HG03196 (cell line): ENCODE results near the gene SYNPO2.

Source experiments
- ATAC-seq: cut with Tn5 transposase; IDR thresholded peaks from one replicate; pipeline ENCODE4 v1.9.1; 2021; ENCODE audit not compliant: unreplicated experiment

Gene SYNPO2

GRCh38 chr4:118881512-118882146, 7.0 kb upstream of the SYNPO2 start:
- ATAC-seq = no peak

GRCh38 chr4:118883861-118884260, 4.8 kb upstream of the SYNPO2 start:
- ATAC-seq = no peak

GRCh38 chr4:118884716-118885115, 3.9 kb upstream of the SYNPO2 start:
- ATAC-seq = no peak

- ATAC-seq = no peak
Observed at GRCh38 chr4:118889312-118889691, 648 bp downstream of the SYNPO2 start.

- no peak for ATAC-seq
Observed at GRCh38 chr4:118894034-118894433, 5.4 kb downstream of the SYNPO2 start.

- no peak for ATAC-seq
Observed at GRCh38 chr4:118898221-118898620, 9.6 kb downstream of the SYNPO2 start.

DNA sequence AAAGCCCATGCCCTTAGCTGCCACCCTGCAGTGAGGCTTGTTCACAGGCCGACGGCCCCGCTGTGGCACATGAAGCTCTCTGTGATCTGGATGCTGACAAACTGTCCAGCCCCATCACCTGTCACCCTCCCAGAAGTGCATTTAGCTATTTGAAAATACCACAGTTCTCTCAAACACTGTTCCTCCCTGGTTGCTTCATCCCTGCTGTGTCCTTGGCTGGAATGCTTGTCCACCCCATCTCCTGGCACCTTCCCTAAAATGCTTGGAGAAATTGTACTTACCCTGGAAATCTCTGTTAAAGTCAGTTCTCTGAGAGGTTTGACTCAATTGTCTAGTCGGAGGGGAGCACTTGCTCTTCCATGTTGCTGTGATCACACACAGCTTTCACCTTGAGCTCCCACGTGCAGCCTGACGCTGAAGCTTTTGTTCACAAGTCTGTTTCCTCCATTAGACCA, 10.1 kb downstream of the SYNPO2 start:
- no peak for ATAC-seq

GRCh38 chr4:118904418-118904817, 15.8 kb downstream of the SYNPO2 start:
- ATAC-seq = no peak

GRCh38 chr4:118904935-118905334, 16.3 kb downstream of the SYNPO2 start:
- ATAC-seq = no peak

GRCh38 chr4:118905566-118905965, 16.9 kb downstream of the SYNPO2 start:
- ATAC-seq = no peak

GRCh38 chr4:118909173-118909956, 20.7 kb downstream of the SYNPO2 start:
- ATAC-seq = no peak

DNA sequence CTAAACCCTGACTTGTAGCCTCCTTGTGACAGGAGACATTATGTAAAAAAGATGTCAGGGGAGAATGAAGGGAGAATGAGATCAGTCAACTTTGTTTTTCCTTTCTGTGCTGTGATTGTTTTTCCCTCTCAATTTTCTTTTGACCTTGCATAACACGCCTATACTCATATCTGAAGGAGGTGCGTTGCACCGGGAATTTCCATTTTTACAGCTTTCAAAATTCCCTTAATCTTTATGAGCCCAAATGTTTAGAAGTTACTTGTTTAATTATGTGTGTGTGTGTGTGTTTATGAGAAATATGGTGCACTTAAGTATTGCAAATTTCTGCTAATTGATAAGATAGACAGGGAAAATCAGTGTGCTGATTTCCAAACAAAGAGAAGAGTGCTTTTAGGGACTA, 21.6 kb downstream of the SYNPO2 start:
- ATAC-seq = no peak

DNA sequence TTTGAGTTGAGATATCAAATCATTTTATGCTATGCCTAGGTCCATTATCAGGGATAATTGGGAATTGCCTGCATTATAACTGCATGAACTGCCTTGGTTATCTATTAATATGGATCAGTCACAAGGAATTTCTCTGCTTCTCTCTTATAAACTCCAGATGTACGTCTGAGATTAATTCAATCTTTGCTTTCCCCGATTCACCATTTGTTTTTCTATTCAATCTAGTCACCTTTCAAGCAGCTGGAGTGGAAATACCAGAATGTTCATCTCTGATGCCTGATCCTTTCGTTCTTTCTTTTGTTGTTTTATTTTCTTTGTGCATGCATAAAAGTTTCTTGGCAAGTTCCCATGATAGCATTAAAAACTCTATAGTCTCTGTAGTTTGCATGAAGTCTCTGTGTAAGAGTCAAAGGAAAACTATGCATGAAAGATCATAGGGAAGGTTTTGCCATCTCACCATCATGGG, 22.6 kb downstream of the SYNPO2 start:
- no peak for ATAC-seq

DNA sequence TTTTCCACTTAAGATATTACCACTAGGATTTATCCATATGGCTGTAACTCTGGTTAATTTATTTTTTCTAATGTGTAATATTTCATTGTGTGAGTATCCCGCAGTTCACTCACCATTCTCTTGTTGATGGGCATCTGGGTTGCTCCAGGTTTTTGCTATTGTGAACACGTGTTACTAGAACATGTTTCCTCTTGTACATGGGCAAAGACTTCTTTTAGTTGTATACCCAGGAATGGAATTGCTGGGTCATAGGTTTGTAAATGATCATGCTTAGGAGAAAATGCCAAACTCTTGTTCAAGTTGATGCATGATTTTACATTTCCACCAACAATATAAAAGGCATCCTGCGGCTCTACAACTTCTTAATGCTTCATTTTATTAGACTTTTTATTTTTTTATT, 26.8 kb downstream of the SYNPO2 start:
- no peak for ATAC-seq

- no peak for ATAC-seq
Observed at GRCh38 chr4:118916691-118917289, 28.1 kb downstream of the SYNPO2 start.

DNA sequence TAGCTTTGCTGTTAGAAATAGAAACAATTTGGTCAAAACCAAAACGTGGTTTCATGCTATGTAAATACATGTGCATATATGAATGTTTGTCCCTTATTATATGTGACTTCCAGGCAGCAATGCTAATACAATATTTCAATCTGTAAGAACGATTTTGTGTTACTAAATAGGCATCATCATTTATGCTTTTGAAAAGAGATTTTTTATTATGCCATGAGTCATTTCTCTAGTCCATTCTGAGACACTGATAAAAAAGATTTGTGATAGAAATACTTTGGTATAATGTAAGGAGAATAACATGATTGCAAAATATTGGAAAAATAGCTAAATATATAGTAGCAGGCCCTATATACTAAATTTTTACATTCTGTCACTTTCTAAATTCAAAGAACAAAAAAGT, 28.9 kb downstream of the SYNPO2 start:
- ATAC-seq = no peak

DNA sequence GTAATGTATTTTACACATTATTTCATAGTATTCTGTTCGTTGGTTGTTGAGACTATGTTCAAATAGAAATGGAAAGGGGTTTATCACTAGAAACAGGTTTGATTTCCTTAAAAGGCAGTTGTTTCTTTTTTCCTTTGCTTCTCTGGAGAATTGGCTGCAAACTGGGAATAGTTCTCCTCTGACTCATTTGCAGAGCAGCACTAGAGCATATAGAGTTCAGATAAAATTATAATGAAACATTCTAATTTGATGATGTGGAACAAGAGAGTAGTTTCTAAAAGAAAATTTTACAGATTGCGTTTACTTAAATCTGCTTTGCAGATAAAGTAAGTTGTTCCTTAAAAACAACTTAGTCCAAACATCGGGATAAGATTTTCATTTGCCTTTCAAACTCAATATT, 29.7 kb downstream of the SYNPO2 start:
- no peak for ATAC-seq

DNA sequence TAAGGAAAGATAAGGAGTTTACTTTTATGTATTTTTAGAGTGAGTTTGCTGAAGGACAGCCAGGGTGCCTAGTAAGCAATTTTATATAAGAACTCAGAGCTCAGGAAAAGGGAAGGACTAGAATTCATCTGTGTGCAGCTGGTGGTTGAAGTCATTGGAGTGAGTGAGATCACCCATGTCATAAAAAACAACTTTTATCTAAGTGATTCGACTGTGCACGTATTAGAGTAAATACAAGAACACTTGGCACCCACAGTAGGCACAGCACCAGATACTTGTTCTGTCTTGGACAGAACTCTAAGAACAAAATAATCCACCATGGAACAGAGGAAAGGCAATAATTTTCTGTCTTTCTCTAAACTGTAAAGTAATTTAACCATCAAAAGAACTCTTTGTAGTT, 31.6 kb downstream of the SYNPO2 start:
- ATAC-seq = no peak

DNA sequence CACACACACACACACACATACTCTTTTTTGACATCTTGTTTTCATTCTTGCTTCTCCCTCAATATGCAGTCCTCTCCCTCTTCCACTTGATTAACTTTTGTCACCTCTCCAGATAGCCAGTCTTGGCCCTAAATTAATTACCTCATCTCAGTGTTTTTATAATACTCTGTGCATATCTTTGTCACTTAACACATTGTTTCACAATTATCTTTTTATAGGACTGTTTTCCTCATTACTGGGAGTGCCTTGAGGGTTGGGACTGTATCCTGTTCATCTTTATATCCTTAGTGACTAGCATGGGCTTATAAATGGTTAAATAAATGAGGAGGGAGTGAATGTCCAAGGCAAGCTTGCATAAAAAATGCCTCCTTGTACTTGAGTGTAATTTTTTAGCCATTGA, 33.1 kb downstream of the SYNPO2 start:
- ATAC-seq = no peak

GRCh38 chr4:118923891-118924290, 35.2 kb downstream of the SYNPO2 start:
- ATAC-seq = no peak

DNA sequence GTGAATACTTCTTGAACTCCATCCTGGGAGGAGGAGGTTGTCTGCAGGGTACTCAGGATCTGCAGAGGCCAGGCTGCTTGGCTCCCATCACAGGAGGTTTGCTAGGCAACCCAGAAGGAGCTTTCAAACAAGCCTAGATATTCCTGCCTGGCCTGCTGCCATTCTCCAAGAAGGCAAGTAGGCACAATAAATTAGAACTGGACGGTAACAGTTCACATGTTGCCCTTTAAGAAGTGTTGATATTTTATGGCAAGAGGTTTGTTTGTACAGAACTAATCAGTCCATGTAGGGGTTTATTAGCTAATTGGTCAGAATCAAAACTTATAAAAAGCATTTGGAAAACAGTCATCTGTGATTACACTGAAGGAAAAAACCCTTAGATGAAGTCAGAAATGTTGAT, 39.3 kb downstream of the SYNPO2 start:
- ATAC-seq = no peak

GRCh38 chr4:118930255-118930654, 41.6 kb downstream of the SYNPO2 start:
- no peak for ATAC-seq
